Measurements from ENCODE around the gene C10orf90. TPM values are rescaled to one million over a fixed set of nuclear protein-coding genes. Genes with fewer than 3 reads are reported as not detected.

Gene C10orf90
- total RNA-seq, 2 donors from 2014 or later: not detected

DNA sequence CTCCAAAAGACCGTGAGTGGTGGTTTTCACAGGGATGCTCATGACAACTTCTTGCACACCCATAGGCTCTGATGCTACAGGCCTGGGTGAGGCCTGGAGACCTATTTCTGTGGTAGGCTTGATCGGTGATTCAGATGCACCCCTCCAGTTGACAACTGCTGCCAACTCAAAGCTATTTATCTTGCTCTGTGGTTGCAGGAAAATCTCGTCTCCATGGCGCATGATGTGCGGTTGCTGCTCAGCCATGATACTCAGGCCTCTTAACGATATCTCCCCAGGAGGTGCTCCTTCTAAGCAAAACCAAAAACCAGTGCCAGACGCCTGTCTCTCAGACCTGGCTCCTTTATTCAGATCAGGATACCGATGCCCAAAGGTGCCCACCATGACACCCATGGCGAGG lies 31.4 kb downstream of the C10orf90 start:
- H3K27me3 Mint-ChIP-seq (ENCODE audit: low read depth): no peaks in the 10 kb centered on the region
- peaks cover 1 to 3% of the 10 kb centered on the region in 2 donors for H3K9me3 Mint-ChIP-seq
- DNase-seq (no peak), ATAC-seq (replicated peaks in 1 of 2) (no peak)
- no peaks in the 10 kb centered on the region for H3K36me3 Mint-ChIP-seq (ENCODE audit: insufficient read depth in 2 of 2)
- H3K4me3 Mint-ChIP-seq: no peak overlapping the region
- no peak overlapping the region for H3K27ac Mint-ChIP-seq
- H3K4me1 Mint-ChIP-seq (ENCODE audit: low read depth): no peaks in the 10 kb centered on the region

DNA sequence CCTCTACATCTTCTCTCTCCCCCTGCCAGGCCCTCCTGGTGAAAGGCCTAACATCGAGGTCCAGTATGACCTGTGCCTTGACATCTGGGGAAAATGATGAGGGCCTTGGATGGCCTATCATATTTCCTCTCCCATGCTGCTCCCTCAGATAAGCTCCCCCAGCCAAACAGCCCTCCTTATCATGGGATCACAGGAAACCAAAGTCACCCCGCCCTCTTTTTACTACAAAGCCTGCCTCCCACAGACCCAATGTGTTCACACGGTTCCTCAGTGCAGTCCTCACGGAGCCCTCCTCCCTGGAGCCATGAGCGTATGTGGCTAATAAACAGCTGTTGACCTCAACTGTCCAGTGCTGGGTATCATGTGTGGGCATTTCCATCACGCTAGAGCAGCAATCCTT lies 32.0 kb downstream of the C10orf90 start:
- no peak overlapping the region for H3K4me3 Mint-ChIP-seq
- no peak for DNase-seq
- H3K27ac Mint-ChIP-seq: no peak overlapping the region

DNA sequence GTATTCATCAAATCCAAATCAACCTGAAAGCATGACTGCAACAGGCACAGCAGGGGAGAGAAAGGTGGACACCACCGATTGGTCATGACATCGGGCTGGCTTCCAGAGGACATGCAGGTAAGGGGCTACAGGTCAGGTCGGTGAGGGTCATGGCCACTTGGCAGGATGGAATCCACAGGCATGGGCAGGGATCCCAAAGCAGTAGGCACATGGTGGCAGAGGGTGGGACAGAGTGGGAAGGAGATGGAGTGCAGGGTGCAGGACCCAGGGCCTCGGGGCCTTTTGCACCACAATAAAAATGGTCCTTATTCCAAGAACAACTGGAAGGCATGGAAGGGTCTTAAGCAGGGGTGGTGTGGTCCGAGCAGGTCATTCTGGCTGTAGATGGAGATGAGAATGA lies 33.0 kb downstream of the C10orf90 start:
- ATAC-seq (replicated peaks in 1 of 2) (no peak), DNase-seq (no peak)
- Mint-ChIP-seq H3K4me1 (ENCODE audit: low read depth) (no peaks in the 10 kb centered on the region), H3K27ac (no peak overlapping the region), H3K36me3 (ENCODE audit: insufficient read depth in 2 of 2) (no peaks in the 10 kb centered on the region), H3K9me3 (peaks cover under 1 to 3% of the 10 kb centered on the region in 2 donors), H3K27me3 (ENCODE audit: low read depth) (no peaks in the 10 kb centered on the region), H3K4me3 (no peak overlapping the region)

More for the DNA sequence above, 32.0 kb downstream of the C10orf90 start:
- H3K4me1 Mint-ChIP-seq (ENCODE audit: low read depth): no peaks in the 10 kb centered on the region
- H3K36me3 Mint-ChIP-seq (ENCODE audit: insufficient read depth in 2 of 2): no peaks in the 10 kb centered on the region
- H3K9me3 Mint-ChIP-seq: peaks cover 1 to 3% of the 10 kb centered on the region in 2 donors
- no peaks in the 10 kb centered on the region for H3K27me3 Mint-ChIP-seq (ENCODE audit: low read depth)
- ATAC-seq (replicated peaks in 1 of 2): no peak

DNA sequence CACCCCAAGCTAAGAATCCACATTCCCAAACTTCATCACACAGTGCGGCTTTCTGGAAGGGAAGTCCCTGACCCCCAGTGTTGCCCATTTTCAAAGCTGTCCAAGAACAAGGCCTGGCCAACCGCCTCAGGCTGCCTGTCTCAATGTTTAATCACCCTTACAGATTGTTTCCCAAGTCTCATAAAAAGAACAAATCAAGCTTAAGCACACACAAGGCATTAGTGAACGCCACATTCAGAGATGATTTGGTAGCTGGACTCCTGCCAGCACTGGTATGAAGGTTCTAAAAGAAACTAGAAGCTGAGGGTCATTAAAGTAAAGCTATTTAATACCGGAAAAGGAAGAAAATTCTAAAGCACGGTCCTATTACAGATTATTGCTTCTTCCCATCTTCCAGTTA lies 35.6 kb downstream of the C10orf90 start:
- Mint-ChIP-seq H3K36me3 (ENCODE audit: insufficient read depth in 2 of 2) (no peaks in the 10 kb centered on the region), H3K27me3 (ENCODE audit: low read depth) (no peaks in the 10 kb centered on the region), H3K9me3 (peaks cover 0 to 3% of the 10 kb centered on the region in 2 donors), H3K4me3 (no peak overlapping the region), H3K27ac (no peak overlapping the region), H3K4me1 (ENCODE audit: low read depth) (no peaks in the 10 kb centered on the region)
- ATAC-seq (replicated peaks in 1 of 2): no peak
- no peak for DNase-seq

DNA sequence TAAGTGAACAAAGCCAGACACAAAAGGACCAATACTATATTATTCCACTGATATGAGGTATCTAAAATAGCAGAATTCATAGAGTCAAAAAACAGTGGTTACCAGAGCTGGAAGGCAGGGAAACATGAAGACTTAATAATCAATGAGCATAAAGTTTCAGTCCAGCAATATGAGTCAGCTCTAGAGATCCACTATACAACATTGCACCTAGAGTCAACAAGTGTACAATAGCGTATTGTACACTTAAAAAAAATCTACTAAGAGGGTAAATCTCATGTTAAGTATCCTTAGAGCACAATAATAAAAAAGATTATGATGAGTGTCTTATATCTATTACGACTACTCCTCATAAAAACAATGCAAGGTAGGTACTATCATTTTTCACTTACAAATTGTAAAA lies 36.1 kb downstream of the C10orf90 start:
- ATAC-seq (replicated peaks in 1 of 2) (no peak), DNase-seq (no peak)
- H3K27ac Mint-ChIP-seq: no peak overlapping the region
- H3K9me3 Mint-ChIP-seq: peaks cover 0 to 3% of the 10 kb centered on the region in 2 donors
- no peaks in the 10 kb centered on the region for H3K27me3 Mint-ChIP-seq (ENCODE audit: low read depth)
- H3K4me1 Mint-ChIP-seq (ENCODE audit: low read depth): no peaks in the 10 kb centered on the region
- H3K36me3 Mint-ChIP-seq (ENCODE audit: insufficient read depth in 2 of 2): no peaks in the 10 kb centered on the region
- no peak overlapping the region for H3K4me3 Mint-ChIP-seq

DNA sequence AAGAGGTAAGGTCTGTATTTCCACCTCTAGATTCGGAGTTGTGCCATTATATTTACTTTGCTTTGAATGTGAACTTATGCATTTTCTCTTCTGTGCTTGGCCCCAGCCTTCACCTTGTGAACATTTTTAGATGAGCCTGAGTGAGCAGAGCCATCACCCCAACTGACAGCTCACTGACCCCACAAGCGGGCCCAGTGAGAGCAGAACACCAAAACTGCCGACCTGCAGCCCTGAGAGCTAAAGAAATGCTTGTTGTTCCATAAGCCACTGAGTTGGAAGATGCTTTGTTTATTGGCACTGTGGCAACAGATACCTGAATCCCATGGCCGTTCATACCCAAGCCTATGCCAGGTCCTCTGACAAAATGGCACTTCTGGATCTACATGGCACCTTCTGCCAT lies 37.8 kb downstream of the C10orf90 start:
- no peak for ATAC-seq (replicated peaks in 1 of 2)
- Mint-ChIP-seq H3K36me3 (ENCODE audit: insufficient read depth in 2 of 2) (no peaks in the 10 kb centered on the region), H3K27ac (no peak overlapping the region)

DNA sequence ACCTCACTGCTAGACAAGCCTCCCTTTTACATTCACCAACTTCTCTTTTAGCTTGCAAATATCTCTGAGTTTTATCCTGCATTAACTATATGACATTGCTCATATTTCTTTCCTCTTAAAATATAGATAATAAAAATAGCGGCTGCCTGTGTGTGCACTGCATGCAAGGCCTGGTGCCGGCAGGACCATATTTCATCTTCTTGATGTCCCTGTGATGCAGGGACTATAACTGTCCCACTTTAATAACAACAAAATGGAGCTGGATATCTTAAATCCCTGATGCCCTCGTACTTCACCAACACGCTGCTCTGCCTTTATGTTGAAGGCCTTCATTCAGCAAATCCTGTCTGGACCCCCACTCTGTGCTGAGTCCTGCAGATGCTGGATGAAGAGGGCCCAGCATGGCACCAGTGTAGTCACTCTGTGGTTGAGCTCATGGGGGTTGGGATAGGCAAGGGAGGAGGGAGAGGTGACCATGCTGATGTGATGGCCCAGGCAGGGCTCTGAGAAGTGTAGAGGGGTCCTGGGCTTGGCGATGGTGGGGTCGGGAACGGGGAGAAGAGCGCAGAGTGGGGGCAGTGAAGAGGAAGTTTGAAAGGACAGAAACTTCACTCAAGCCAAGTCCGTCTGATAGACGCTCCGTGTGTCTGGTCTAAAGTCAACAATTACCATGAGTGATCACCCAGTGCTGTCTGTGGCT lies 40.4 kb downstream of the C10orf90 start:
- Mint-ChIP-seq H3K9me3 (no peaks in the 10 kb centered on the region), H3K27me3 (ENCODE audit: low read depth) (no peaks in the 10 kb centered on the region), H3K27ac (no peak overlapping the region), H3K4me1 (ENCODE audit: low read depth) (no peaks in the 10 kb centered on the region), H3K4me3 (no peak overlapping the region), H3K36me3 (ENCODE audit: insufficient read depth in 2 of 2) (no peaks in the 10 kb centered on the region)
- ATAC-seq (replicated peaks in 1 of 2) (no peak), DNase-seq (no peak)

More for the DNA sequence above, 37.8 kb downstream of the C10orf90 start:
- Mint-ChIP-seq H3K4me1 (ENCODE audit: low read depth) (no peaks in the 10 kb centered on the region), H3K9me3 (no peaks in the 10 kb centered on the region), H3K4me3 (no peak overlapping the region), H3K27me3 (ENCODE audit: low read depth) (no peaks in the 10 kb centered on the region)
- DNase-seq: no peak

DNA sequence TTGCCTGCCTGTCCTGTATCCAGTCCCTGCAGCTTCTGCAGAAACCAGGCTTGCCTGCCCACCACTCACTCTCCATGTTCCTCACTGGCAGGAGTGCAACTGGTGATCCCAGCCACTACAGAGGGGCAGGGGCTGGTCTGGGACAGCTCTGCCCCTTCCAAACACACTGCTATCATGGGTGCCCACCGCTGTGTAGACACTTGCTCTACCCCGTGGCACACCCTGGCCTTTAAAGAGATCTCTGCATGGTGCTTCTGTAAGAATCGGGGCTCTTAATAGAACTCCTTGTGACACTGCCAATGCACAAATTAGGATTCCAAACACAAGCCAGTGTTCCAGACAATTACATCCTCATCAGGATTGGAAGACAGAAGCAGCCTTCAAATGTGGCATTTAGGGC lies 41.7 kb downstream of the C10orf90 start:
- no peaks in the 10 kb centered on the region for H3K4me1 Mint-ChIP-seq (ENCODE audit: low read depth)

DNA sequence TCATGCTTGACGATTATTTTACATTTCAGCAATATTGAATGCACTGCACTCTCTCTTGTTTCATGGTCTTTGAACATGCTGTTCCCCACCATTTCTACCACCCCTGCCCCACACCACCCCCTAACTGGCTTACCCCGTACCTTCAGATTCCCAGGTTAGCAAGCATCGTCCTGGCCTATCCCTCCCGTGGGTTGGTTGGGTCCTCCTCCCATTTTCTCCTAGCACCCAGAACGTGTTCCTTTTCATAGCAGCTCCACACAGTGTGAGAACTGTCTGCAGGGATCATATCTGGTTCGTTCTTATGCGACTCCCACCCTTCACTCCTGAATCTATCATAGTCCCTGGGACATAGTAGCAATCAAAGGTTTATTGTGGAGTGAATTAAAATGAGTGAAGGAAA lies 48.6 kb downstream of the C10orf90 start:
- Mint-ChIP-seq H3K4me1 (ENCODE audit: low read depth) (no peaks in the 10 kb centered on the region), H3K36me3 (ENCODE audit: insufficient read depth in 2 of 2) (no peaks in the 10 kb centered on the region), H3K27me3 (ENCODE audit: low read depth) (no peaks in the 10 kb centered on the region), H3K27ac (no peak overlapping the region), H3K9me3 (peaks cover 0 to 1% of the 10 kb centered on the region in 2 donors), H3K4me3 (no peak overlapping the region)
- no peak for ATAC-seq (replicated peaks in 1 of 2)
- DNase-seq: no peak

More for the DNA sequence above, 41.7 kb downstream of the C10orf90 start:
- Mint-ChIP-seq H3K4me3 (no peak overlapping the region), H3K36me3 (ENCODE audit: insufficient read depth in 2 of 2) (no peaks in the 10 kb centered on the region), H3K9me3 (no peaks in the 10 kb centered on the region), H3K27ac (no peak overlapping the region), H3K27me3 (ENCODE audit: low read depth) (no peaks in the 10 kb centered on the region)
- no peak for DNase-seq
- ATAC-seq (replicated peaks in 1 of 2): no peak

DNA sequence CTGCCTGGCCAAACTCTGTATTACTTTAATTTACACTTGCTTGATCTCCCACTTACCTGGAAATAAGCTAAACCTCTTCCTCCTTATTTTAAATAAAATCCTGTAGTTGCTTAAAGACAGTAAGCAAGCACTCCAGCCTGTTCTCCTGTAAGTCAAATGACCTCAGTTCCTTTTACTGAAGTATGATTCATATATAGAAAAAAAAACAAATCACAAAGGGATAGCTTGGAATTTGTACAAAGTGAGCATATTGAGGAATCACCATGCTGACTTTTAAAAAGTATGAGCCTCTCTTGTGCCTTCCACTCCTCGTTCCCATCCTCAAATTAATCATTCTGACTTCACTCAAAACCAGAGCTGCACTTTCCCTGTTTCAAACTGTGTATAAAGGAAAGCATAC lies 52.0 kb downstream of the C10orf90 start:
- DNase-seq: no peak
- Mint-ChIP-seq H3K4me3 (no peak overlapping the region), H3K36me3 (ENCODE audit: insufficient read depth in 2 of 2) (no peaks in the 10 kb centered on the region), H3K9me3 (peaks cover 0 to 1% of the 10 kb centered on the region in 2 donors), H3K27ac (no peak overlapping the region), H3K4me1 (ENCODE audit: low read depth) (no peaks in the 10 kb centered on the region), H3K27me3 (ENCODE audit: low read depth) (no peaks in the 10 kb centered on the region)
- no peak for ATAC-seq (replicated peaks in 1 of 2)

DNA sequence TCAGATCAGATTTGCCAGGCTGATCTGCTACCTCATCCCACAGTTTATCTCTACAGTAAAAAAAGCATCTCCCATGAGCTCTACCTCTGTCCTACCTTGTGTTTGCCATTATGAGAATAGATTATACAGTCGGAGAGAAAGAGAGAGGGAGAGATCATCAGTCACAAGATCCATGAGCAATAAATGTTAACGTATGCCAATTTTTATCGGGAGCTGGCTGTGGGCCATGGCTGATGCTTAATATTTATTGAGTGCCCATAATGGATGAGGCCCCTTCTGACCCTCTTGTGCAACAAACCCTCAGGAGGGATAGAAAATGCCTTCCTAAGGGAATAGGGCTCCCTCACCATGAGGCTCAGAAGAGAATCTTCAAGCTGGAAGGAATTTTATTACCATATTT lies 52.8 kb downstream of the C10orf90 start:
- H3K4me1 Mint-ChIP-seq (ENCODE audit: low read depth): no peaks in the 10 kb centered on the region
- no peak overlapping the region for H3K4me3 Mint-ChIP-seq
- no peak overlapping the region for H3K27ac Mint-ChIP-seq
- H3K36me3 Mint-ChIP-seq (ENCODE audit: insufficient read depth in 2 of 2): no peaks in the 10 kb centered on the region
- peaks cover 0 to 1% of the 10 kb centered on the region in 2 donors for H3K9me3 Mint-ChIP-seq
- DNase-seq: no peak
- H3K27me3 Mint-ChIP-seq (ENCODE audit: low read depth): no peaks in the 10 kb centered on the region
- no peak for ATAC-seq (replicated peaks in 1 of 2)

DNA sequence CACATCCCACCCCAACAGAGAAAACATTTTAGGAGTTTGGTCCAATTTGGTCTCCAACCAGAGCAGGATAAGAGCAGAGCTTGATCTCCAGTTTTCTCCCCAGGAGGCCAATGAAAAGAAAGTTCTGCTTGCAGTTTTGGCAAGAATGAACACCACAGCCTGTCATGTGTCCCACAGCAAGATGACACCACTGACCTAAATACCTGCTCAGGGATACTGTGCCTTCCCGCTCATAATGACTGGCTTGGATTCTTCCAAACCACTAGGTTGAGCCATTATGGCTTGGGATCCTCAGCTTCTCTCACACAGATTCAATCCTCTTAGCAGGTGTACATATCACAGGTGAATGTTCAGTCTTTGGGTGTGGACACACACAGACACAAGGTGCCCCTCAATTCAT lies 53.3 kb downstream of the C10orf90 start:
- ATAC-seq (replicated peaks in 1 of 2): no peak
- no peaks in the 10 kb centered on the region for H3K36me3 Mint-ChIP-seq (ENCODE audit: insufficient read depth in 2 of 2)
- H3K9me3 Mint-ChIP-seq: peaks cover 0 to 1% of the 10 kb centered on the region in 2 donors
- H3K27ac Mint-ChIP-seq: no peak overlapping the region
- DNase-seq: no peak
- H3K4me1 Mint-ChIP-seq (ENCODE audit: low read depth): no peaks in the 10 kb centered on the region
- H3K27me3 Mint-ChIP-seq (ENCODE audit: low read depth): no peaks in the 10 kb centered on the region
- H3K4me3 Mint-ChIP-seq: no peak overlapping the region

DNA sequence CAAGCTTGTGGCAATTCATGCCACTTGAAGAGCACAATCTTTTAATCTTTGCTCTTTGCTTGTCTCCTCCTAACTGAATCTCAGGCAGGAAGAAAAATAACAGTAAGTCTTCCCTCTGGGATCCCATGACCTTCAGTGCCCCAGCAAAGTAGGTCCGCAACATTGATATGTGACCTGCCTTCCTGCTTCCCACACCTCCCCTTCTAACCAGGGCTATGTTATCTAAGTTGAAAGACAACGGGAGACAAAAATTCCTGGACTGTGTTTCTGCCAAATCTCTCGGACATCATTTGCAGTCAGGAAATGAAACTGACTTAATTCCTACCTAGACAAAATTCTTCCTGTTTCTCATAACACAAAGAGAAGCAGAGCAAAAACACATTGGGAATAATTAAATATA lies 53.8 kb downstream of the C10orf90 start:
- no peak for ATAC-seq (replicated peaks in 1 of 2)
- Mint-ChIP-seq H3K4me3 (no peak overlapping the region), H3K27me3 (ENCODE audit: low read depth) (no peaks in the 10 kb centered on the region), H3K9me3 (no peaks in the 10 kb centered on the region), H3K4me1 (ENCODE audit: low read depth) (no peaks in the 10 kb centered on the region), H3K36me3 (ENCODE audit: insufficient read depth in 2 of 2) (no peaks in the 10 kb centered on the region), H3K27ac (no peak overlapping the region)
- no peak for DNase-seq

DNA sequence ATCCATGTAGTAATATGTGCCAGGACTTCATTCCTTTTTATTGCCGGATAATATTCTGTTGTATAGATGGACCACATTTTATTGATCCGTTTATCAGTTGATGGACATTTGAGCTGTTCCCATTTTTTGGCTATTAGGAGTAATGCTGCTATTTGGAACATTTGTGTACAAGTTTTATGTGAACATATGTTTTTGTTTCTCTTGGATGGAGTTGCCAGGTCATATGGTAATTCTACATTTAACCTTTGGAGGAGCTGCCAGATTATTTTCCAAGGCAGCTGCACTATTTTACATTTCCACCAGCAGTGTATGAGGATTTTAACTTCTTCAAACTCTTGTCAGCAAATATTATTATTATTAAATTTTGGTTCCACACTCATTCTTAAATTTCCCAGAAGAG lies 59.2 kb downstream of the C10orf90 start:
- Mint-ChIP-seq H3K9me3 (no peaks in the 10 kb centered on the region), H3K27me3 (ENCODE audit: low read depth) (no peaks in the 10 kb centered on the region), H3K36me3 (ENCODE audit: insufficient read depth in 2 of 2) (no peaks in the 10 kb centered on the region), H3K27ac (no peak overlapping the region), H3K4me1 (ENCODE audit: low read depth) (no peaks in the 10 kb centered on the region), H3K4me3 (no peak overlapping the region)
- no peak for DNase-seq
- no peak for ATAC-seq (replicated peaks in 1 of 2)

Data from activated T-cell treated with anti-CD3 and anti-CD28 coated beads, Interleukin-2, amount 50 U/mL, for 72 hours (primary cell).